Measurements from ENCODE around the gene PPP1R1C. TPM values are rescaled to one million over a fixed set of nuclear protein-coding genes. Genes with fewer than 3 reads are reported as not detected.

PPP1R1C gene
- total RNA-seq, 1 donor from 2014 or later, result 2.9 TPM

GRCh38 chr2:181988154-181988924 is 2.7 kb downstream of the PPP1R1C start:
- no peak for TF ChIP-seq CTCF (IDR thresholded peaks at IDR 0.05)
- intact Hi-C loops (cut with DNase I), result no loop called here
- H3K4me3 ChIP-seq, result no peak overlapping the region

DNA sequence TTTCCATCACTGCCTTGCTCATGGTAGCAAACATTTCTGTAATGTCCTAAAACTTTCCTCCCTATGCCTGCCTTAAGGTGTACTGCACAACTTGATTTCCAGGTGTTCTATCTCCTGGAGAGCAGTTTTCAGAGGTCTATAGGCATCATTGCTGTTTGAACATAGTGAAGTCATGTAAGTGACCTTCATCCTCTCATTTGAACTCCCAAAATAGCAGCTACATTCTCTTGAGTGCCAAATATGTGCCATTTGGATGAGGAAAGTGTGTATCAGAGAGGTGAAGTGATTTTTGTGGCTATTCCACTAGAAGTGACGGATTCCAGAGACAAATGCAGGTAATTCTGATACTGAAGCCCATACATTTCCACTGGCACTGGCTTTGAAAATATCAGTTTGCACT is 3.4 kb downstream of the PPP1R1C start:
- DNase-seq, result no peak
- intact Hi-C loops (cut with DNase I), result no loop called here
- Histone ChIP-seq H3K4me3 (no peak overlapping the region), H3K36me3 (no peaks in the 10 kb centered on the region), H3K27me3 (ENCODE audit: low read depth) (no peaks in the 10 kb centered on the region), H3K9me3 (no peaks in the 10 kb centered on the region), H3K4me1 (peaks cover 8% of the 10 kb centered on the region), H3K27ac (no peak overlapping the region)
- ATAC-seq, result no peak
- no peak for TF ChIP-seq CTCF (IDR thresholded peaks at IDR 0.05)

More at GRCh38 chr2:181988154-181988924, 2.7 kb downstream of the PPP1R1C start:
- DNase-seq, result no peak
- H3K36me3 ChIP-seq, result no peaks in the 10 kb centered on the region
- H3K27me3 ChIP-seq (ENCODE audit: low read depth), result no peaks in the 10 kb centered on the region
- no peaks in the 10 kb centered on the region for H3K9me3 ChIP-seq
- H3K4me1 ChIP-seq, result peaks cover 8% of the 10 kb centered on the region
- no peak overlapping the region for H3K27ac ChIP-seq
- ATAC-seq, result no peak

- Histone ChIP-seq H3K9me3 (no peaks in the 10 kb centered on the region), H3K27ac (no peak overlapping the region), H3K27me3 (ENCODE audit: low read depth) (no peaks in the 10 kb centered on the region), H3K36me3 (no peaks in the 10 kb centered on the region), H3K4me3 (no peak overlapping the region), H3K4me1 (no peaks in the 10 kb centered on the region)
- DNase-seq, result no peak
- ATAC-seq, result peak in 1 of 2 donors; percentile 42
- intact Hi-C loops (cut with DNase I), result no loop called here
- TF ChIP-seq CTCF (IDR thresholded peaks at IDR 0.05), result no peak
Measured at GRCh38 chr2:181991171-181991885, 5.7 kb downstream of the PPP1R1C start.

- DNase-seq, result no peak
- no peaks in the 10 kb centered on the region for H3K36me3 ChIP-seq
- no peak for TF ChIP-seq CTCF (IDR thresholded peaks at IDR 0.05)
- no peak overlapping the region for H3K4me3 ChIP-seq
- H3K9me3 ChIP-seq, result no peaks in the 10 kb centered on the region
- H3K27me3 ChIP-seq (ENCODE audit: low read depth), result no peaks in the 10 kb centered on the region
- no peaks in the 10 kb centered on the region for H3K4me1 ChIP-seq
- intact Hi-C loops (cut with DNase I), result no loop called here
- H3K27ac ChIP-seq, result no peak overlapping the region
- ATAC-seq, result no peak
Measured at GRCh38 chr2:181992776-181993175, 7.1 kb downstream of the PPP1R1C start.

- no peaks in the 10 kb centered on the region for H3K4me1 ChIP-seq
- intact Hi-C loops (cut with DNase I), result no loop called here
- H3K9me3 ChIP-seq, result no peaks in the 10 kb centered on the region
- H3K27ac ChIP-seq, result no peak overlapping the region
- DNase-seq, result no peak
- H3K4me3 ChIP-seq, result no peak overlapping the region
- no peak for ATAC-seq
- no peak for TF ChIP-seq CTCF (IDR thresholded peaks at IDR 0.05)
- H3K27me3 ChIP-seq (ENCODE audit: low read depth), result no peaks in the 10 kb centered on the region
- H3K36me3 ChIP-seq, result no peaks in the 10 kb centered on the region
Measured at GRCh38 chr2:181995289-181995688, 9.6 kb downstream of the PPP1R1C start.

Data from lower lobe of right lung (tissue), 2 donors.